ENCODE data around the gene SFRP4. TPM values are rescaled to one million over a fixed set of nuclear protein-coding genes. Genes with fewer than 3 reads are reported as not detected.

SFRP4 gene
- total and polyA plus RNA-seq, 10 of the 15 experiments (the other 5 are each of a cell fraction or from before 2014, with no cell fraction given): 0.02 to 0.15 (median 0.14) TPM; not detected in 7

- RAD21 ChIA-PET (ENCODE audit: unreplicated experiment): no interaction called here
- H3K36me3 ChIP-seq (ENCODE audit: control insufficient read depth in 2 of 2, insufficient read depth in 2 of 2, low read length in 1 of 2): no peaks in the 10 kb centered on the region
- BruUV-seq (replicated peaks): no TSS peak
- H3K27ac ChIP-seq (ENCODE audit: control insufficient read depth, insufficient read depth): no peak overlapping the region
- H3K4me1 ChIP-seq (ENCODE audit: control insufficient read depth, insufficient read depth, low read length): no peaks in the 10 kb centered on the region
- no peak overlapping the region for H3K9ac ChIP-seq (ENCODE audit: control insufficient read depth, insufficient read depth, low read length)
- H3K4me3 ChIP-seq: no peak overlapping the region
- intact Hi-C loops (cut with micrococcal nuclease; ENCODE audit: unreplicated experiment) (loop anchor here (5.0 kb wide), 1 partner anchor 486 kb away; no protein-coding TSS in a partner anchor), in situ Hi-C loops (cut with MboI) (no loop called here)
- DNase-seq (ENCODE audit: low read depth, low spot score) (no peak), FAIRE-seq (no peak), ATAC-seq (no peak)
- no peaks in the 10 kb centered on the region for H3K79me2 ChIP-seq (ENCODE audit: control insufficient read depth, insufficient read depth, low read length)
- SMC1A ChIA-PET (ENCODE audit: uncharacterized antibody, unreplicated experiment): interaction anchor here (0.8 kb wide), 1 partner anchor 42 kb away, joined by 3 read pairs; no protein-coding TSS in a partner anchor
- POLR2A ChIA-PET: no interaction called here
- H3K4me2 ChIP-seq (ENCODE audit: control insufficient read depth, insufficient read depth): no peak overlapping the region
- no peak overlapping the region for H2AFZ ChIP-seq (ENCODE audit: control insufficient read depth, low read depth, low read length)
- H3K27me3 ChIP-seq (replicated peaks in 1 of 2; ENCODE audit: control insufficient read depth in 2 of 2, insufficient read depth in 2 of 2, low read length in 1 of 2): no peaks in the 10 kb centered on the region
- CTCF ChIA-PET: no interaction called here
- H3K9me3 ChIP-seq (replicated peaks; ENCODE audit: control insufficient read depth, insufficient read depth, low read length): no peaks in the 10 kb centered on the region
- no peaks in the 10 kb centered on the region for H4K20me1 ChIP-seq (ENCODE audit: control insufficient read depth, insufficient read depth)
- TF ChIP-seq MYC (IDR thresholded peaks at IDR 0.05; ENCODE audit: insufficient read depth, insufficient read length, insufficient replicate concordance, low read length, severe bottlenecking) (no peak), ESRRA (IDR thresholded peaks at IDR 0.05; ENCODE audit: low read length) (no peak), SIN3A (IDR thresholded peaks at IDR 0.05; ENCODE audit: low read depth, low read length) (no peak), NR2C1 (IDR thresholded peaks at IDR 0.05) (no peak), BCLAF1 (IDR thresholded peaks at IDR 0.05) (no peak), BCL3 (IDR thresholded peaks at IDR 0.05; ENCODE audit: borderline replicate concordance, insufficient read depth, low read depth, low read length, poor library complexity, severe bottlenecking) (no peak), SMARCA5 (IDR thresholded peaks at IDR 0.05) (no peak), NFYA (IDR thresholded peaks at IDR 0.05; ENCODE audit: borderline replicate concordance, low read depth, low read length) (no peak), E4F1 (IDR thresholded peaks at IDR 0.05; ENCODE audit: borderline replicate concordance, partially characterized antibody) (no peak), TARDBP (IDR thresholded peaks at IDR 0.05; ENCODE audit: borderline replicate concordance) (no peak), BACH1 (IDR thresholded peaks at IDR 0.05; ENCODE audit: borderline replicate concordance) (no peak), KDM1A (IDR thresholded peaks at IDR 0.05; ENCODE audit: borderline replicate concordance) (no peak), HDAC2 (IDR thresholded peaks at IDR 0.05) (no peak), CTCF (IDR thresholded peaks at IDR 0.05 in 2 of 3, conservative IDR thresholded peaks at IDR 0.05 in 1 of 3; ENCODE audit: control insufficient read depth in 2 of 3, extremely low read depth in 1 of 3, insufficient read depth in 1 of 3, low read depth in 3 of 3, low read length in 3 of 3) (no peak), SMAD5 (IDR thresholded peaks at IDR 0.05; ENCODE audit: low read depth) (no peak)
Measured at GRCh38 chr7:37956791-37957190, 40.2 kb upstream of the SFRP4 start.

All from GM12878 (cell line).